Neuronal stem cell (in vitro differentiated cells): Measurements from ENCODE around the gene KRT80.
A peak's percentile ranks its signal among the peaks of the same experiment; 100 is the strongest.

Source experiments
- DNase-seq: peaks from one replicate; pipeline ENCODE4 v3.0.0-alpha.2; 2013; ENCODE audit warnings: low spot score
- H2AFZ ChIP-seq: one replicate; pipeline ENCODE4 v1.6.1; 2013; ENCODE audit warnings: mild to moderate bottlenecking, low read length, inconsistent platforms
- H2AK5ac ChIP-seq: 2 replicates; pipeline ENCODE4 v1.6.1; 2013; ENCODE audit warnings: low read depth, mild to moderate bottlenecking, inconsistent platforms, low read length, moderate library complexity, mixed read lengths
- H2BK120ac ChIP-seq: 2 replicates; pipeline ENCODE4 v1.6.1; 2013; ENCODE audit warnings: low read depth, mild to moderate bottlenecking, inconsistent platforms, low read length, moderate library complexity, mixed read lengths
- H2BK12ac ChIP-seq: one replicate; pipeline ENCODE4 v1.6.1; 2013; ENCODE audit warnings: low read length, inconsistent platforms
- H2BK15ac ChIP-seq: 2 replicates; pipeline ENCODE4 v1.6.1; 2013; ENCODE audit warnings: mild to moderate bottlenecking, low read length, inconsistent platforms, mixed read lengths
- H2BK5ac ChIP-seq: one replicate; pipeline ENCODE4 v1.6.1; 2013; ENCODE audit warnings: inconsistent platforms, mild to moderate bottlenecking, low read length, moderate library complexity
- H3K14ac ChIP-seq: one replicate; pipeline ENCODE4 v1.6.1; 2013; ENCODE audit warnings: low read length, inconsistent platforms
- H3K18ac ChIP-seq: 2 replicates; pipeline ENCODE4 v1.6.1; 2013; ENCODE audit warnings: low read length, inconsistent platforms
- H3K23ac ChIP-seq: 2 replicates; pipeline ENCODE4 v1.6.1; 2013; ENCODE audit warnings: low read depth, mild to moderate bottlenecking, mixed read lengths, low read length, inconsistent platforms; ENCODE audit not compliant: poor library complexity
- H3K27ac ChIP-seq: replicated peaks from 3 replicates; pipeline ENCODE4 v1.5.1; 2013; ENCODE audit warnings: low read length, inconsistent platforms
- H3K27me3 ChIP-seq, 3 experiments: 2 replicates each; pipeline ENCODE4 v1.6.1; 2013; ENCODE audit warnings: low read length in 3 of 3, mild to moderate bottlenecking in 2 of 3, inconsistent platforms in 1 of 3, low read depth in 1 of 3, mixed read lengths in 1 of 3, moderate library complexity in 1 of 3; ENCODE audit not compliant: control insufficient read depth in 3 of 3, insufficient read depth in 3 of 3
- H3K36me3 ChIP-seq, 2 donors: replicated peaks in 1 of 2; 2 replicates each; pipeline ENCODE4 v1.6.1; 2013; ENCODE audit warnings: low read length in 2 of 2; ENCODE audit not compliant: control insufficient read depth in 2 of 2, insufficient read depth in 2 of 2
- H3K4ac ChIP-seq: 2 replicates; pipeline ENCODE4 v1.6.1; 2013; ENCODE audit warnings: inconsistent platforms, mild to moderate bottlenecking, low read length, moderate library complexity
- H3K4me1 ChIP-seq, 2 donors: 1 replicate in 1 of 2; 2 replicates in 1 of 2; pipeline ENCODE4 v1.6.1; 2013; ENCODE audit warnings: low read length in 2 of 2, low read depth in 1 of 2; ENCODE audit not compliant: control insufficient read depth in 2 of 2, insufficient read depth in 1 of 2
- H3K4me2 ChIP-seq: one replicate; pipeline ENCODE4 v1.6.1; 2013; ENCODE audit warnings: mild to moderate bottlenecking, low read length, inconsistent platforms; ENCODE audit not compliant: insufficient read depth, poor library complexity, severe bottlenecking
- H3K4me3 ChIP-seq, 2 donors: 2 replicates each; pipeline ENCODE4 v1.5.1; 2013; ENCODE audit warnings: low read length in 2 of 2, mild to moderate bottlenecking in 2 of 2, inconsistent platforms in 1 of 2, moderate library complexity in 1 of 2
- H3K79me1 ChIP-seq: one replicate; pipeline ENCODE4 v1.6.1; 2013; ENCODE audit warnings: low read depth, mild to moderate bottlenecking, inconsistent platforms, low read length, moderate library complexity
- H3K9ac ChIP-seq: one replicate; pipeline ENCODE4 v1.6.1; 2013; ENCODE audit warnings: mild to moderate bottlenecking, low read depth, low read length, inconsistent platforms; ENCODE audit not compliant: poor library complexity
- H3K9me3 ChIP-seq, 2 donors: replicated peaks in 1 of 2; 2 replicates each; pipeline versions ENCODE3 to v1.6.1; 2013; ENCODE audit warnings: low read length in 2 of 2, mild to moderate bottlenecking in 2 of 2, inconsistent platforms in 1 of 2, low read depth in 1 of 2, mixed read lengths in 1 of 2, moderate library complexity in 1 of 2; ENCODE audit not compliant: control insufficient read depth in 2 of 2, insufficient read depth in 1 of 2
- H4K8ac ChIP-seq: one replicate; pipeline ENCODE4 v1.6.1; 2013; ENCODE audit warnings: low read depth, mild to moderate bottlenecking, inconsistent platforms, low read length, moderate library complexity
- H4K91ac ChIP-seq: one replicate; pipeline ENCODE4 v1.6.1; 2013; ENCODE audit warnings: low read length, low read depth, mild to moderate bottlenecking, inconsistent platforms; ENCODE audit not compliant: poor library complexity
- WGBS, 2 donors: extraction: QIAGEN DNeasy Blood & Tissue Kit; methylation state at CpG; one replicate each; pipeline ENCODE4 v1.1.7; 2013; ENCODE audit warnings: missing lambda C conversion rate in 2 of 2, mixed read lengths in 1 of 2; ENCODE audit not compliant: insufficient read length in 2 of 2, insufficient replicate concordance in 1 of 2; ENCODE audit errors: extremely low coverage in 2 of 2; 5-methylcytosine and 5-hydroxymethylcytosine counted together

KRT80 gene

DNA sequence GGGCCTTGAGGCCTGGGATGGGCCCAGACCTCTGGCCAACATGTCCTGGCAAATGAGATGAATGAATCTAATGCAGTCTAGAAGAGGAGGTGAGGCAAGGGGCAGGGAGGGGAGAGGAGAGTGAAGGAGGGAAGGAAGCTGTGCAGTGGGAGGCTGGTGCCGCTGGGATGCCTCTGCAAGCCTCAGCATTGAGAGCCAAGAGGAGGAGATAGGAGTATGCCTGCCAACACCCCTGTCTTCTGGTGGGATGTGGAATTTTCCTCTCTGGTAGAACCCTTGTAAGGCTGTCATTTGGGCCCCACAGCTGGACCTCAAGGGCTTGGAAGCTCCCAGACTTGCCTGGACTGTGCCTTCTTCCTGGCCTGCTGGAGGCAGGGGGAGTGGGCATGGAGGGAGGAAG lies 21.9 kb downstream of the KRT80 start:
- Histone ChIP-seq H3K79me1 (no peaks in the 10 kb centered on the region), H3K9ac (no peak overlapping the region), H2AK5ac (peak overlapping the region; percentile 71), H3K36me3 (no peaks in the 10 kb centered on the region), H3K27me3 (peaks cover 0 to 10% (median 0%) of the 10 kb centered on the region in 3 experiments), H3K14ac (peak overlapping the region; percentile 0), H3K4ac (no peak overlapping the region), H2AFZ (no peak overlapping the region), H3K4me1 (peaks cover 0 to 4% of the 10 kb centered on the region in 2 donors), H3K4me3 (no peak overlapping the region), H2BK12ac (peak overlapping the region; percentile 35), H3K9me3 (no peaks in the 10 kb centered on the region), H4K8ac (no peak overlapping the region), H2BK15ac (no peak overlapping the region), H2BK5ac (peak overlapping the region; percentile 67), H3K18ac (no peak overlapping the region), H2BK120ac (peak overlapping the region; percentile 58), H3K4me2 (no peak overlapping the region), H3K27ac (no peak overlapping the region), H4K91ac (no peak overlapping the region), H3K23ac (no peak overlapping the region)
- DNase-seq, result no peak
- WGBS, 2 donors, result no CpG with 5 or more reads among the region's 1 CpG

GRCh38 chr12:52168019-52168717 lies 23.6 kb downstream of the KRT80 start:
- H3K79me1 ChIP-seq, result no peaks in the 10 kb centered on the region
- no peak overlapping the region for H2BK15ac ChIP-seq
- no peak overlapping the region for H2BK5ac ChIP-seq
- H3K4me3 ChIP-seq, result no peak overlapping the region
- peaks cover 0 to 10% (median 0%) of the 10 kb centered on the region in 3 experiments for H3K27me3 ChIP-seq
- no peak overlapping the region for H3K14ac ChIP-seq
- no peak overlapping the region for H3K4ac ChIP-seq
- H2AK5ac ChIP-seq, result peak overlapping the region; percentile 42
- no peak overlapping the region for H3K9ac ChIP-seq
- H3K36me3 ChIP-seq, result no peaks in the 10 kb centered on the region
- no peak overlapping the region for H3K23ac ChIP-seq
- H3K18ac ChIP-seq, result peak overlapping the region; percentile 41
- H2BK120ac ChIP-seq, result no peak overlapping the region
- no CpG with 5 or more reads among the region's 12 CpGs for WGBS, 2 donors
- H3K9me3 ChIP-seq, result no peaks in the 10 kb centered on the region
- no peak for DNase-seq
- no peak overlapping the region for H2BK12ac ChIP-seq
- no peak overlapping the region for H4K8ac ChIP-seq
- no peak overlapping the region for H2AFZ ChIP-seq
- H3K27ac ChIP-seq, result no peak overlapping the region
- no peak overlapping the region for H4K91ac ChIP-seq
- H3K4me1 ChIP-seq, result peaks cover 0 to 2% of the 10 kb centered on the region in 2 donors
- H3K4me2 ChIP-seq, result no peak overlapping the region

DNA sequence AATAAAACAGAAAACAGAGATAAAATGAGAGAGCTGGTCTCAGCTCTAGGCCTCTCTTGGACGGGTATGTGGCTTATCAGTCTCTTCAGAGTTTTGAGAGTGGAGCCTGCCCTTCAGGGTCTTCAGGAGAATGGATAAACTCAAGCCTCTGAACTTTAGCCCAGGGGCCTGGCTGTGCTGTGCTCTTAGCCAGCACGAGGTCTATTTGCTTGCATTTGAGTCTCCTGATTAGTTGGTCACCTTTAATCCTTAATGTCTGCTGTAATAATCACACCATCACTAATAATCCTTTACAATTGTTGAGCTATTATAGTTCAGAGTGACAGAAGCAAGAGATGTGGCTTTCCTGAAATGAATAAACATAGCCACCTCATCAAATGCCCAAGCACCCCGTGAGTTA lies 24.3 kb downstream of the KRT80 start:
- Histone ChIP-seq H3K4me1 (peaks cover 0 to 5% of the 10 kb centered on the region in 2 donors), H3K27ac (no peak overlapping the region), H4K8ac (no peak overlapping the region), H3K9me3 (no peaks in the 10 kb centered on the region), H3K9ac (no peak overlapping the region), H3K4me2 (no peak overlapping the region), H2AFZ (no peak overlapping the region), H3K4ac (no peak overlapping the region), H3K14ac (no peak overlapping the region), H3K79me1 (no peaks in the 10 kb centered on the region), H3K4me3 (no peak overlapping the region), H2BK120ac (no peak overlapping the region), H3K27me3 (peaks cover 0 to 10% (median 0%) of the 10 kb centered on the region in 3 experiments), H2BK5ac (no peak overlapping the region), H3K23ac (no peak overlapping the region), H2AK5ac (no peak overlapping the region), H2BK12ac (no peak overlapping the region), H3K18ac (no peak overlapping the region), H2BK15ac (no peak overlapping the region), H4K91ac (no peak overlapping the region), H3K36me3 (no peaks in the 10 kb centered on the region)
- no peak for DNase-seq
- WGBS, 2 donors, result no CpG with 5 or more reads among the region's 3 CpGs

- H3K9me3 ChIP-seq, result no peaks in the 10 kb centered on the region
- H3K14ac ChIP-seq, result no peak overlapping the region
- H3K79me1 ChIP-seq, result no peaks in the 10 kb centered on the region
- H2BK15ac ChIP-seq, result no peak overlapping the region
- no peak overlapping the region for H2BK12ac ChIP-seq
- no peak overlapping the region for H3K27ac ChIP-seq
- peaks cover 0 to 10% (median 0%) of the 10 kb centered on the region in 3 experiments for H3K27me3 ChIP-seq
- no peak overlapping the region for H3K4ac ChIP-seq
- H2BK120ac ChIP-seq, result no peak overlapping the region
- no peak overlapping the region for H4K91ac ChIP-seq
- no peak overlapping the region for H3K9ac ChIP-seq
- H3K36me3 ChIP-seq, result no peaks in the 10 kb centered on the region
- H3K4me3 ChIP-seq, result no peak overlapping the region
- H3K4me1 ChIP-seq, result peaks cover 0 to 5% of the 10 kb centered on the region in 2 donors
- no peak overlapping the region for H3K23ac ChIP-seq
- H2BK5ac ChIP-seq, result no peak overlapping the region
- no peak for DNase-seq
- no peak overlapping the region for H4K8ac ChIP-seq
- no peak overlapping the region for H2AK5ac ChIP-seq
- no peak overlapping the region for H3K4me2 ChIP-seq
- WGBS, 2 donors, result no CpG with 5 or more reads among the region's 1 CpG
- no peak overlapping the region for H3K18ac ChIP-seq
- H2AFZ ChIP-seq, result no peak overlapping the region
These were observed 25.1 kb downstream of the KRT80 start for GRCh38 chr12:52166672-52167071.
